Measurements from ENCODE around the gene ZNF74. TPM values are rescaled to one million over a fixed set of nuclear protein-coding genes. Genes with fewer than 3 reads are reported as not detected.

The ZNF74 gene
- total RNA-seq, 4 donors from 2014 or later = 9.8 to 15.0 (median 12.0) TPM

DNA sequence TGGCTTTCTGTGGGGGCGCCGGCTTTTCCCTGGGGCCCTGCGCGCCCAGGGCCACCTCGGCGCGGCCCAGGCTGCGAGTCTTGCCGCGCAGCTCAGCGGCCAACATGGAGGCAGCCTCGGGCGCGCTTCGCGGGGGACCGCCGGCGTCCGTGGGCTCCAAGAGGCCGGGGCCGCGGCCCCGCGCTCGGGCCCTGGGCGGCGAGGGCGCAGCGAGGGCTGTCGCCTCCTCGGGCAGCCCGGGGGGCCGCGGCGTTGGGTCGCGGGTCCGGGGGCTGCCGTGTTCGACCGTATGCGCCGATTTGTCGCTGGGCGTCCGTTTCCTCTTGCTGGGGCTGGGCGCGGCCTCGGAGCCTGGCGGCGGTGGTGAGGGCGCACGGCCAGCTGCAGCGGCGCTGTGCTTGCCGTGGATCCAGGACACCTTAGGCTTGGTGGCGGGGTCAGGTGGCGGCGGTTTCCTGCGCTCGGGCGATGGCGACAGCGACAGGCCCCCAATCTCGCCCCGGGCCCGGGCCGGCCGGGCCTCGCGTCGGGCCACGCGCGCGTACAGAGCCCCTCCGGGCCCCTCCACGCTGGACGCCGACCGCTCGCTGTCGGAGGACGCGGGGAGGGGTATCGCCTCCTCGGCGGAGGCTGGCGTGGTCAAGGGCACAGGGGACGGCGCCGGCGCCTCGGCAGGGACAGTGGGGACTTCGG, 31.8 kb downstream of the ZNF74 start:
- no peaks in the 10 kb centered on the region for H3K27me3 ChIP-seq
- no peak overlapping the region for H3K4me3 ChIP-seq (replicated peaks in 1 of 3)
- H3K9me3 ChIP-seq = no peaks in the 10 kb centered on the region
- no peak overlapping the region for H3K27ac ChIP-seq
- 49 to 93% methylated on average over 22 to 26 of the region's 96 CpGs for WGBS, 2 donors
- H3K4me1 ChIP-seq = peaks cover 5 to 6% of the 10 kb centered on the region in 2 donors
- no peaks in the 10 kb centered on the region for H3K36me3 ChIP-seq
- DNase-seq = no peak
- intact Hi-C loops (cut with DNase I) = no loop called here
- no peak for TF ChIP-seq POLR2A (IDR thresholded peaks at IDR 0.05)
- TF ChIP-seq, protein P1, sequence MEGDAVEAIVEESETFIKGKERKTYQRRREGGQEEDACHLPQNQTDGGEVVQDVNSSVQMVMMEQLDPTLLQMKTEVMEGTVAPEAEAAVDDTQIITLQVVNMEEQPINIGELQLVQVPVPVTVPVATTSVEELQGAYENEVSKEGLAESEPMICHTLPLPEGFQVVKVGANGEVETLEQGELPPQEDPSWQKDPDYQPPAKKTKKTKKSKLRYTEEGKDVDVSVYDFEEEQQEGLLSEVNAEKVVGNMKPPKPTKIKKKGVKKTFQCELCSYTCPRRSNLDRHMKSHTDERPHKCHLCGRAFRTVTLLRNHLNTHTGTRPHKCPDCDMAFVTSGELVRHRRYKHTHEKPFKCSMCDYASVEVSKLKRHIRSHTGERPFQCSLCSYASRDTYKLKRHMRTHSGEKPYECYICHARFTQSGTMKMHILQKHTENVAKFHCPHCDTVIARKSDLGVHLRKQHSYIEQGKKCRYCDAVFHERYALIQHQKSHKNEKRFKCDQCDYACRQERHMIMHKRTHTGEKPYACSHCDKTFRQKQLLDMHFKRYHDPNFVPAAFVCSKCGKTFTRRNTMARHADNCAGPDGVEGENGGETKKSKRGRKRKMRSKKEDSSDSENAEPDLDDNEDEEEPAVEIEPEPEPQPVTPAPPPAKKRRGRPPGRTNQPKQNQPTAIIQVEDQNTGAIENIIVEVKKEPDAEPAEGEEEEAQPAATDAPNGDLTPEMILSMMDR (IDR thresholded peaks at IDR 0.05) = no peak

GRCh38 chr22:20426259-20426615, 32.3 kb downstream of the ZNF74 start:
- TF ChIP-seq, protein P1 (IDR thresholded peaks at IDR 0.05) = no peak
- TF ChIP-seq POLR2A (IDR thresholded peaks at IDR 0.05) = no peak
- Histone ChIP-seq H3K4me1 (peaks cover 10 to 11% of the 10 kb centered on the region in 2 donors), H3K36me3 (no peaks in the 10 kb centered on the region), H3K4me3 (replicated peaks in 1 of 3) (no peak overlapping the region), H3K27me3 (no peaks in the 10 kb centered on the region), H3K9me3 (no peaks in the 10 kb centered on the region), H3K27ac (no peak overlapping the region)
- intact Hi-C loops (cut with DNase I) = no loop called here
- WGBS, 2 donors = 89 to 93% methylated on average over 10 to 12 of the region's 12 CpGs
- no peak for DNase-seq

- Histone ChIP-seq H3K27me3 (no peaks in the 10 kb centered on the region), H3K4me1 (peaks cover 17 to 22% of the 10 kb centered on the region in 2 donors), H3K9me3 (no peaks in the 10 kb centered on the region), H3K27ac (no peak overlapping the region), H3K36me3 (no peaks in the 10 kb centered on the region), H3K4me3 (replicated peaks in 1 of 3) (no peak overlapping the region)
- 94 to 98% methylated on average over 6 to 8 of the region's 8 CpGs for WGBS, 2 donors
- intact Hi-C loops (cut with DNase I) = no loop called here
- DNase-seq = no peak
- TF ChIP-seq, protein P1 (IDR thresholded peaks at IDR 0.05) = no peak
- no peak for TF ChIP-seq POLR2A (IDR thresholded peaks at IDR 0.05)
Measured at GRCh38 chr22:20427104-20427944, 33.4 kb downstream of the ZNF74 start.

DNA sequence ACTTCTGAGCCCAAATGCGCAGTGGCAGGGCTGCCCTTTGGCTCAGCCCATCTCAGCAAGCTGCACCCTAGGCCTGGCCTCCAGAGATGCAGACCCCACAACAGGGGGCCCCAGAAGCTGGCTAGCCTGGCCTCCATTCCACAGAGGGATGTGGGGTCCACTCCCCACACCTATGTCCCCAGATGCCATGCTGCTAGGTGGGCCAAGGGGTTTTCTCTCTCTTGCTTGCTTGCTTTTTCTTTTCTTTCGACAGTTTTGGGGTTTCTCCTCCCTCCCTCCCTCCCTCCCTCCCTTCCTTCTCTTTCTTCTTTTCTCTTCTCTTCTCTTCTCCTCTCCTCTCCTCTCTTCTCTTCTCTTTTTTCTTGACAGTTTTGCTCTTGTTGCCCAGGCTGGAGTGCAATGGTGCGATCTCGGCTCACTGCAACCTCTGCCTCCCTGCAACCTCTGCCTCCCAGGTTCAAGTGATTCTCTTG, 34.0 kb downstream of the ZNF74 start:
- no peak for DNase-seq
- intact Hi-C loops (cut with DNase I) = no loop called here
- Histone ChIP-seq H3K9me3 (no peaks in the 10 kb centered on the region), H3K4me1 (peaks cover 22 to 29% of the 10 kb centered on the region in 2 donors), H3K27ac (no peak overlapping the region), H3K36me3 (no peaks in the 10 kb centered on the region), H3K27me3 (no peaks in the 10 kb centered on the region), H3K4me3 (replicated peaks in 1 of 3) (no peak overlapping the region)
- TF ChIP-seq POLR2A (IDR thresholded peaks at IDR 0.05) = no peak
- TF ChIP-seq, protein P1 (IDR thresholded peaks at IDR 0.05) = no peak
- WGBS, 2 donors = 93 to 97% methylated on average over 4 of the region's 4 CpGs
